SHP77 treated with DMSO at 0.1 percent for 48 hours (cell line): ENCODE data around the gene TSHZ3.

Experiments used
- DNase-seq: peaks from one replicate; lab custom pipeline; 2025; lab: John Stamatoyannopoulos, UW

The TSHZ3 gene

GRCh38 chr19:31312009-31312676 lies 37.1 kb downstream of the TSHZ3 start:
- DNase-seq: no peak

GRCh38 chr19:31310432-31311133 lies 38.7 kb downstream of the TSHZ3 start:
- no peak for DNase-seq

- no peak for DNase-seq
Measured at GRCh38 chr19:31308781-31309180, 40.5 kb downstream of the TSHZ3 start.

- no peak for DNase-seq
Measured at GRCh38 chr19:31307071-31307669, 42.1 kb downstream of the TSHZ3 start.

- DNase-seq: no peak
Measured at GRCh38 chr19:31306006-31306753, 43.1 kb downstream of the TSHZ3 start.

GRCh38 chr19:31304831-31305312 lies 44.4 kb downstream of the TSHZ3 start:
- DNase-seq: no peak

GRCh38 chr19:31303262-31303815 lies 45.9 kb downstream of the TSHZ3 start:
- DNase-seq: no peak

- DNase-seq: no peak
Measured at GRCh38 chr19:31301306-31301980, 47.8 kb downstream of the TSHZ3 start.

GRCh38 chr19:31300422-31300821 lies 48.8 kb downstream of the TSHZ3 start:
- no peak for DNase-seq

GRCh38 chr19:31299665-31300064 lies 49.6 kb downstream of the TSHZ3 start:
- DNase-seq: no peak

- no peak for DNase-seq
Measured at GRCh38 chr19:31297991-31298390, 51.2 kb downstream of the TSHZ3 start.

- no peak for DNase-seq
Measured at GRCh38 chr19:31296741-31297390, 52.4 kb downstream of the TSHZ3 start.

- DNase-seq: no peak
Measured at GRCh38 chr19:31294189-31294588, 55.0 kb downstream of the TSHZ3 start.

- no peak for DNase-seq
Measured at GRCh38 chr19:31292639-31293185, 56.5 kb downstream of the TSHZ3 start.

- no peak for DNase-seq
Measured at GRCh38 chr19:31290931-31291590, 58.2 kb downstream of the TSHZ3 start.

GRCh38 chr19:31289976-31290375 lies 59.3 kb downstream of the TSHZ3 start:
- no peak for DNase-seq

- no peak for DNase-seq
Measured at GRCh38 chr19:31289381-31289880, 59.8 kb downstream of the TSHZ3 start.

GRCh38 chr19:31286491-31286890 lies 62.7 kb downstream of the TSHZ3 start:
- DNase-seq: no peak

- no peak for DNase-seq
Measured at GRCh38 chr19:31285744-31286143, 63.5 kb downstream of the TSHZ3 start.

- DNase-seq: no peak
Measured at GRCh38 chr19:31284621-31285020, 64.6 kb downstream of the TSHZ3 start.
